Uterus (tissue), 2 donors: Measurements from ENCODE around the gene ACAP2.
"Not testable (repeated sequence)": the region's sequence is repeated elsewhere in the genome, so short reads cannot be mapped to it uniquely, and the experiment has no call there.

Experiments used
- POLR2A ChIP-seq, 2 donors: fragments of 450-650 bp; IDR thresholded peaks; one replicate each; pipeline ENCODE4 v1.6.1; 2016; ENCODE audit warnings: antibody characterized with exemption in 2 of 2, mild to moderate bottlenecking in 1 of 2, moderate library complexity in 1 of 2
- TF ChIP-seq, protein P1 (sequence below), 4 experiments: fragments of 200-600 bp in 2 of 4; fragments of 450-650 bp in 2 of 4; sonication (generic) in 2 of 4; IDR thresholded peaks; one replicate each; pipeline ENCODE4 v1.5.1; 2016 to 2019; ENCODE audit warnings: antibody characterized with exemption in 4 of 4, mild to moderate bottlenecking in 2 of 4, moderate library complexity in 1 of 4

DNA sequence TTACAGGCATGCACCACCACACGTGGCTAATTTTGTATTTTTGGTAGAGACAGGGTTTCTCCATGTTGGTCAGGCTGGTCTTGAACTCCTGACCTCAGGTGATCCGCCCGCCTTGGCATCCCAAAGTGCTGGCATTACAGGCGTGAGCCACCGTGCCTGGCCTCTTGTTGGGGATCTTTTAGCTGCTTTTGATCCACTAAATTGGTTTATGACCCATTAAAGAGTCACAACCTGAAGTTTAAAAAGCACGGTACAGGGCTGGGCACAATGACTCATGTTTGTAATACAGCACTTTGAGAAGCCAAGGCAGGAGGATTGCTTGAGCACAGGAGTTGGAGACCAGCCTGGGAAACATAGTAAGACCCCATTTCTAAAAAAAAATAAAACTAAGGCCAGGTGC, 20.1 kb upstream of the ACAP2 start:
- TF ChIP-seq, protein P1, sequence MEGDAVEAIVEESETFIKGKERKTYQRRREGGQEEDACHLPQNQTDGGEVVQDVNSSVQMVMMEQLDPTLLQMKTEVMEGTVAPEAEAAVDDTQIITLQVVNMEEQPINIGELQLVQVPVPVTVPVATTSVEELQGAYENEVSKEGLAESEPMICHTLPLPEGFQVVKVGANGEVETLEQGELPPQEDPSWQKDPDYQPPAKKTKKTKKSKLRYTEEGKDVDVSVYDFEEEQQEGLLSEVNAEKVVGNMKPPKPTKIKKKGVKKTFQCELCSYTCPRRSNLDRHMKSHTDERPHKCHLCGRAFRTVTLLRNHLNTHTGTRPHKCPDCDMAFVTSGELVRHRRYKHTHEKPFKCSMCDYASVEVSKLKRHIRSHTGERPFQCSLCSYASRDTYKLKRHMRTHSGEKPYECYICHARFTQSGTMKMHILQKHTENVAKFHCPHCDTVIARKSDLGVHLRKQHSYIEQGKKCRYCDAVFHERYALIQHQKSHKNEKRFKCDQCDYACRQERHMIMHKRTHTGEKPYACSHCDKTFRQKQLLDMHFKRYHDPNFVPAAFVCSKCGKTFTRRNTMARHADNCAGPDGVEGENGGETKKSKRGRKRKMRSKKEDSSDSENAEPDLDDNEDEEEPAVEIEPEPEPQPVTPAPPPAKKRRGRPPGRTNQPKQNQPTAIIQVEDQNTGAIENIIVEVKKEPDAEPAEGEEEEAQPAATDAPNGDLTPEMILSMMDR (IDR thresholded peaks at IDR 0.05): not testable (repeated sequence)
- TF ChIP-seq POLR2A (IDR thresholded peaks at IDR 0.05): not testable (repeated sequence)
